Effector CD8-positive, alpha-beta T cell (primary cell): ENCODE data around the gene SPATA16.
"Not testable (repeated sequence)": the region's sequence is repeated elsewhere in the genome, so short reads cannot be mapped to it uniquely, and the experiment has no call there.

Experiments
- DNase-seq: peaks from one replicate; lab custom pipeline; 2025; lab: John Stamatoyannopoulos, UW

The SPATA16 gene

DNA sequence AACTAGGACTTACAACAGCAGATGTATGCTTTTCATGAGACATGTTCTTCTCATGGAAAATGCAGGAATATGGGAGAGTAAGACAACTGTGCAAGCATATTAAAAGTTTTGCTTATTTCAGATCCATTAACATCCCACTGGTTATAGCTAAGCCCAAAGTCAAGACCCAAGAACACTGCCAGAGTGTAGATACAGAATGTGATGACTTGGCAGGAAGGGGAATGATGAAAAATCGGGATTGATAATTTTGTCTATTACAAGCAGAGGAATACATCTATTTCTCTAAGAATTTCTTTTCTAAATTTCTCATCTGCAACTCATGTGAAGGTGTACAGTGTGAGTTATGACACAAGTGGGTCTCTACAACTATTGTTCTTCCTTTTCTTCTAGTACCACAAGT is 76.4 kb downstream of the SPATA16 start:
- DNase-seq, result no peak

DNA sequence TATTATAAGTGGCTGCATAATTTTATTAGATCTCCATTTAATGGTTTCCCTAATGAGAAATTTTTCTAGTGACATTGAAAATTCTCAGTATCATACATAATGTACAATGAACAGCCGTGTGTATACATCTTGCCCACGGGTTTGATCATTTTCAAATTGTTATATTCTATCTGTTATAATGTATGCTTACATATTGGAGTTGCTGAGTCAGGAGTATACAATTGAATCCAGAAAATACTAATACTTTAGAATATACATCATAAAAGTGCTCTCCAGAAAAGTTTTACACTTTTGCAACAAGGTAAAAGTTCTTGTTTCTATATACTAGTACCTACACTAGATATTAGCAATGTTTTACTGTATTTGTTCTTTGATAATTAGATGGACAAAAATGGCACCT is 82.8 kb downstream of the SPATA16 start:
- no peak for DNase-seq

DNA sequence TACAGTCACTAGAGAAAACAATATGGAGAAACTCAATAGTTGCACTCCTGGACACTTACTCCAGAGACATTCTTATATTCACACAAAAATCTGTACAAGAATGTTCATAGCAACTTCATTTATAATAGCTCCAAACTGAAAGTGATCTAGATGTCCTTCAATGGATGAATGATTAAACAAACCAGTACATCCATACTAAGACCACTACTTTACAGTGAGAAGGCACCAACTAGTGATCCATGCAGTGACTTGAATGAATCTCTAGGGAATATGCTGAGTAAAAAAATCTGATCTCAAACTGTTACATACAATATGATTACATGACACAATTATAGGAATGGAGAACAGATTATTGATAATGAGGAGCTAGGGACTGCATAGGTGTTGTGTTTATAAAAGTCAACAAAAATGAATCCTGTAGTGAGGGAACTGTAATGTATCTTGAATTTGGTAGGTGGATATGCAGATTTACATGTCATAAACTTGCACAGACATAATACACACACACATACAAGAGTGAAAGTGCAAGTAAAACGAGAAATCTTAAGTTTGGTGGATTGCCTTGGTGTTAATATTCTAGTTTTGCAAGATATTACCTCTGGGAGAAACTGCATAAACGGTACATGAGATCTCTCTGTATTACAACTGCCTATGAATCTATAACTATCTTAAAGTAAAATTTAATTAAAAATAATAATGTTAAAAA is 85.7 kb downstream of the SPATA16 start:
- no peak for DNase-seq

DNA sequence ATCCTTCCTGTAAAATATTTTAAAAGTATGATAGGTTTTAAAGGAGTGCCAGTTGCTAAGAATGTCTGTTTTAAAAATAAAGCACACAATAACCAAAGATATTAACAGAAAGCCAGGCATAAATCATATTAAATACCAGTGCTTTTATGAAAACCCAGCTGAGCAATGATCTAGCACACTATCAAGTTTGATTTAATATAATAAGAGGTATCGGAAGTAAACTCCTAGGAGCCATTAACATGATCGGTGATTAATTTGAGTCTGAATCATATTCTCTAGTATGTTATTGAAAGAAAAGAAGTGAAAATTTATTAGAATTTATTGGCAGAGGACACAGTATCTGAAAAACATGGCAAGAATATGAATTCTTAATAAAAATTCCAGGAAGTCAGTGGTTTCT is 91.7 kb downstream of the SPATA16 start:
- DNase-seq, result no peak

DNA sequence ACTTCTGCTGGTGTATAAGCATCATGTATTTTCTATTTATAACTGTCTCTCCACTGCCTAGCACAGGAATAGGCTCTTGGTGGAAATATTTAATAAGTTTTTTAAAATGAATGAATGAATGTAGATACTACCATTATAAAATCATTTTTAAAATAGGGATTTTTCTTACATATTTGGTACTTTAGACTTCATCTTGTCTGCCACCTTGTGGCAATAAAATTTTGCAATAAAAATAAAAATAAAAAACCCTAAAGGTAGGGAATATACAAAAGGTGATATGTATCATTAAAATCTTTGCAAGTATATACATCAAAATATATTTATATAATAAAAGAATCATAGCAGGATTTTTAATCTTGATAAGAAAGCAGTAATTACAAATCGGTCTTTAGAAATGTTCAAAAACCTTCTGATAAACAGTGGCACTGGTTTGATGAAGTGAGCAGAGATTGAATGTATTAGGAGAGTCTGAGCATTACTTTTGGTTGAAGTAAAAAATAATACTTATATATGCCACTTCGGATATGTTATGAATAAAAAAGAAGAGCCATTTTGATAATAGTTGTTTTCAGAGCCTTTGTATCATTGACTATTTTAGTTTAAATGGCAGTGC is 95.2 kb downstream of the SPATA16 start:
- DNase-seq, result no peak

DNA sequence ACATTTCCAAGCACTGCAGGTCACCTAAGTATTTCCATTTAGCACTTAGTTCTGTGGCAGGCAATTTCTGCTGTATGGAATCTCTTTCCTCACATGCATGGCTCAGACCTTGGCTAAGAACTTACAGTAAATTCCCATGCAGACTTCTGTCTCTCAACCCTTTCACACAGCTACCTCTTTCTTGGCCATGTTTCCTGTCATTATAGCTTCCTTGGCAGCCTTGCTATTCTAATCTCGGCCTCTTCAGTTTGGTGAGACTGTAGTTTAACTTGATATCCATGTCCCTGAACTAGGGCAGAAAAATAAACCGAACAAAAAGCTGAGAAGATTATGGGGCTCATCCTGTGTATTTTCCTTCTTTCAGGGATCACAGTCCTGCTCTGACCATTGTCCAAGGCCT is 96.0 kb downstream of the SPATA16 start:
- DNase-seq, result no peak

DNA sequence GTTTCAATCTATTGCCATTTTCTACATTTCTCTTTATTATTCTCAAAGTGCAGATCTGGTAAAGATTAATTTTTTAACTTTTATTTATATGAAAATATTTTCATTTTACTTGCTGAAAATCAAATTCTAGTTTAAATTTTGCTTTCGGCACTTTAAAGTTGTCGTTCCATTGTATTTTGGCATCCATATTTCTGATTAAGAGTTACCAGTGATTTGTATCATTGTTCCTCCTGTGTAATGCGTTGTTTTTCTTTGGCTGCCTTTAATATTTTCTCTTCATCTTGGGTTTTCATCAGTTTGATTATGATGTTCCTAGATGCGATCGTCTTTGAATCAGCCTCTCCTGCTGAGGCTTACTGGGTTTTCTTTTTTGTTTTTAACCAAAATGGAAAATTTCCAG is 97.3 kb downstream of the SPATA16 start:
- DNase-seq, result no peak

DNA sequence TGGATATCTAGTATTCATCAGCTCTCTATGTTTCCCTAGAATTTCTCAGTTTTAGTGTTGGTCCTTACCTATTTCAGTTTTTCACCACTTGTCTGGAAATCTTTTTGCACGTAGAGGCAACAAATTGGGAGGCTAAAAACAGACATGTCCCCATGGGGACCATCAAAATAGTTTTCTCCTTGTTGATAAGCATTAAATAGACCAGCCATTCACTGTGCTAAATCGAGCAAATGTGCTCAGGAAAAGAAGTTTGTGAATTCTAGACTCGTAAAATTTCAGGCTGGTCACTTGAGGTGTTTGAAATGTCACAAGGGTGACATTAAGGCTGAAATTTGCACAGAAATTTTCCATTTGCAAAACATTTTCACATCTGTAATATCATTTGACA is 102.6 kb downstream of the SPATA16 start:
- no peak for DNase-seq

DNA sequence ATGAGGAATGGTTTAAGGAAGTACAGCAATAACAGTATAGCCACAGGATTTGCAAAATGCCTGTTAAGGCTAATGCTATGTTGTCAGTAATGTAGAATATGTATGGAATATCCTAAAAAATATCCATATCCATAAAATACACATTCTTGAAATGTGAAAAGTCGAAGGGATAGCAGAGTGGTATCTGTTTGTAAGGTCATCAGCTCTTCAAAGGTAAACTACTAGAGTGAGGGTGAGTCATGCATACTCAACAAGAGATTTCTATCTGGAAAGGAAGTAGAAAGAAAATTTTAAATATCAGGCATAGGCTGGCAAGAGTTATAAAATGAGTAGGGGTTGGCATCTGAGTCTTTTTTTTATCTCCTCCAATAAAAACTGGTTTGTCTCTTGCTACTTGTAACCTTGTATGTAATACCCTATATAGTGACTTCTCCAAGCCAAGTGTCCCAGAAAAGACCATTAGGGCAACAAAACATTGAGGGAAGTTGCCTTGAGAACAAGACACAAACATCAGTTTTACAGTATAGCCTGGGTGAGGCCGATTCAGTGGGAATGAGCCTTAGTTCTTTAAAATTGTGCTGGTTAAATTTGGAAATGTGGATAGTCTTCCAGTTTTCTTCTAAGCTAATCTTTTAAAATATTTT is 103.1 kb downstream of the SPATA16 start:
- no peak for DNase-seq

DNA sequence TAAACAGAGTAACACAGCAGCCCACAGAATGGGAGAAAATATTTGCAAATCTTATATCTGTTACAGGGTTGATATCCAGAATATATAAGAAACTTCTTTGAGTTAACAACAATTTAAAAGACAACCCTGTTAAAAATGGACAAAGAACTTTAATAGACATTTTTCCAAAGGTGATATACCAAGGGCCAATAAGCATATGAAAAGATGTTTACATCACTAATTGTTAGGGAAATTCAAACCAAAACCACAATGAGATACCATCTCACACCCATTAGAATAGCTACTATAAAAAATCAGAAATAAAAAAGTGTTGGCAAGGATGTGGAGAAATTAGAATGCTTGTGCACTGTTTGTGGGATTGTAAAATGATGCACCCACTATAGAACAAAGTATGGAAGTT is 110.8 kb downstream of the SPATA16 start:
- DNase-seq, result no peak

DNA sequence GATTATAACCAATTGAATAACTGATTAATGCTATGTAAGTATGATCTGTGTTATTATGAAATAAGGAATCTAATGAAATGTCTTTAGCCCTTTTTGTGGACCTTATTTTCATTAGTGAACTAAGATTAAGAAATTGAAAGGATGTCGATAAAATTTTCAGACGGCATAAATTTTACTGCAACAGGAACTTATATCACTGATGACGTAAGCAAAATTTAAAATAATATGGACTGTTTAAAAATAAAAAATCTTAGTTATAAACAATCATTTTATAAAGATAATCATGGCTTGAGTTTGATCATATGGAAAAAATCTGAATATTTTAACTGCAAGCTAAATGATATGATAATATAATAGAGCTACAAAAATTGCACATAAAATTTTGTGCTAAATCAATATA is 112.7 kb downstream of the SPATA16 start:
- no peak for DNase-seq

DNA sequence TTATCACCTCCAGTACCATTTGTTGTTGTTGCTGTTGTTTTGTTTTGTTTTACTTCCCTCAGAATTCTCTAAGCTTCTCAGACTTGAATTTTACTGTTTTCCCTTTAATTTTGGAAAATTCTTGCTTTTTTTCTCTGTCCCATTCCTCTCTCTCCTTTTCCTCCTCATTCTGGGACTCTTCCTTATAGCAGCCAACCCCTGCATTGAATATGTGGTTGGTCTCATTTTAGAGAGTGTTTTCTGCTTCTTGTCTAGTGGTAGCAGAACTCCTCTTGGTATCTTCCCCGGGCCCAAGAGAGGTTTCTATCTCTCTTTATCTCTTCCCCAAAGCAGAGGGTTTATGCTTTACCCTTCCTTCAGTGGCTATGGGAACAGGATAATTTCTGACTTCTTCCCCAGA is 113.6 kb downstream of the SPATA16 start:
- DNase-seq, result no peak

DNA sequence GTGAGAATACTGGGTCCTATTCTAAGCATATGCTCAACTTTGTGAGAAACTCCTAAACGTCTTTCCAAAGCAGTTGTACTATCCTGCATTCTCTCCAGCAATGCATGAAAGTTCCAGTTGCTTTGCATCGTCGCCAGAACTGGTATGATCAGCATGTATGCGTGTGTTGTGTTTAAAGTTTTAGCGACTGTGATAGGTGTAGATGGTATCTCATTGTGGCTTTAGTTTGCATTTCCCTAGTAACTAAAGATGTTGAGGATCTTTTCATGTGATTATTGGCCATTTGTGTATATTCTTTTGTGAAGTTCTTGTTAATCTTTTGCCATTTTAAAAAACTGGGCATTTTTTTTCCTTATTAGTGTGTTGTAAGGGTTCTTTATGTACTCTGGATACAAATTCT is 115.1 kb downstream of the SPATA16 start:
- DNase-seq, result no peak

DNA sequence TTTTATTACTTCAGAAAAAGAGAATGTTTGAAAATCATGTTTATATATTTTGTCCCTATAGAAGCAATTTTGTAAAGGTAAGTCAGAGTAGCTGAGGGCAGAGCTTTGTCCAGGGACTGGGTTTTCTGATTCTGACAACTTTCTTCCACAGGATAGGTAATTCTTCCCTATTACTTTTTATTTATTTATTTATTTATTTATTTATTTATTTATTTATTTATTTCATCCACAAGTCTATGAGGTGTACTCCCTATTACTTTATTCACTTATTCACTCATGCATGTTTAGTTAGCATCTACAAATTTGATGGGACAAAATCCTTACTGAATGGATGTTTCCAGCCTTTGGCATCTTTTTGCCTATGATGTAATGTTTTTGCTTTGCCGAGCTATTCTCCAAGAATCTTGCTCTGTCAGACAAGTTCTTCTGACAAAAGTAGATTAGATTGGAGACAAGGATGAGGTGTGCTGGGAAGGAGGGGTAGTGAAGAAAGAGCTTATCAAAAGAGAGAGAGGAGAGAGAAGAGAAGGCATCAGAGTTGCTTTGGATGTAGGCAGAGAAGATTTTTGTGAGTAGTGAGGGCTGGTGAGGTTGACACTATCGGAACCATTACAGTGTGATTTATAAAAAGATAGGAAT is 119.4 kb downstream of the SPATA16 start:
- DNase-seq, result no peak

DNA sequence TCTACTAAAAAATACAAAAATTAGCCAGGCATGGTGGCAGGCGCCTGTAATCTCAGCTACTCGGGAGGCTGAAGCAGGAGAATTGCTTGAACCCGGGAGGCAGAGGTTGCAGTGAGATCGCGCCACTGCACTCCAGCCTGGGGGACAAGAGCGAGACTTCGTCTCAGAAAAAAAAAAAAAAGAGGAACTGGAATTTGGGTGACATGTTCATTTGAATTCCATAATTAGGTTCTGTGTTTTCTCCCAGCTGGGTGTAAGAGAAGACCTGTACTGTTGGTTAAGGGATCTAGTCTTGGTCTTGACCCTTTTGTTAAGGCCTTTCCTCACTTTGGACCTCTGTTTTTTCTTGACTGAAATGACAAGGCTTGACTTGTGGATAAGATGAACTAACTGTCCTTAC is 120.9 kb downstream of the SPATA16 start:
- DNase-seq, result not testable (repeated sequence)

DNA sequence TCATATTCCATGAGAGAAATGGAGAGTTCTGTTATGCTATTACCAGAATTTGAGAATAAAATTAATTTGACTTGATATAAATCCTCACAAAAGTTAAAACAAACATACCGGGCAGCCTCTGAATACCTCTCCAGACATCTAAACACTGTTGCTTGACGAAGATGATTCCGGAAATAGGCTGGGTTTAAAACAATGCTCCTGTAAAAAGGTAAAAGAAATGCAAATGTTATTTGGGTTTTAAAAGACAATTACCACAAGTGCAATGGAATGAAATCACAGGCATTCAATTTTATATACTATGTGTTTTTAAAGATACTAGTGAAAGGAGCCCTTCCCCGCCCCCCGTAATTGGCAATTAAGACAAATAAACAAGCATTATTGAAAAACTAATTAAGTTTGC is 121.7 kb downstream of the SPATA16 start:
- DNase-seq, result no peak

DNA sequence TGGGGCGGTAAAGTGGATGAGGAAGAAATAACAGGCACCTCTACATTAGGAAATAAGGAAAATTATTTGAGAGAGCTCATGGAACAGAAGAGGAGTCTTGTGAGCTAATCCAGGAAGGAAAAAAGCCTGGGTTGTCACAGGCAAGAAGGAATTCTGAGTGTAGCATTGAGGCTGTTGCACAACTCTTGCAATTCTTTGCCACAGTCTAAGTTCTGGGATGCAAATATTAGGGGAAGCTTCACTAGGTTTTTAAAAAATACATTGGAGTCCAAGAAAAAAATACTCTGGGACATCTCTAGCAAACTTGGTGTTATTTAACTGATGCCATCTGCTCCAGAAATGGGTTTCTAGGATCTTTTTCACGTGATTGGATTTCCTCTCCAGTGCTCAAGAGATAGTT is 122.3 kb downstream of the SPATA16 start:
- no peak for DNase-seq

DNA sequence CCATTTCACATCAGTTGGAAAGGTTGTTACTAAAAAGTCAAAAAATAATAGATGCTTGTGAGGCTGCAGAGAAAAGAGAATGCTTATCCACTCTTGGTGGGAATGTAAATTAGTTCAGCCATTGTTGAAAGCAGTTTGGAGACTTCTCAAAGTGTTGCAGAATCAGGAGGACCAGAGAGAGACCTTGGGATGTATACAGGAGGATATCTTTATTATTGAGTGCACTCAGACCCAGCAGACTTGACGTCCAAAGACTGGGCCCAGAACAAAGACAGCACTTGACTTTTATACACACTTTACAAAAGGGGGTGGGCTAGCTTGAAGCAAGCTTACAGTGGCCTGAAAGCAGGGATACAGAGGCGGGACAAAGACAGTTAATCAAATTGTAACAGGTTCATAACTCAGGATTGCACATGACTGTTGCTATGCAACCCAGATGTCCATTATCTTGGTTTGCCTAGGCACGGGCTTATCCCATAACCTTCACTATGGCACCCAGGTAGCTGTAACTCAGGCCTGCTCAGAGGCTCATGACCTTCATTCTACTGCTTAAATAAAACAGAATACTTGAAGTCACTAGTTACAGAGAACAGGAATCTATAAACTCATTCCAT is 127.7 kb downstream of the SPATA16 start:
- no peak for DNase-seq

DNA sequence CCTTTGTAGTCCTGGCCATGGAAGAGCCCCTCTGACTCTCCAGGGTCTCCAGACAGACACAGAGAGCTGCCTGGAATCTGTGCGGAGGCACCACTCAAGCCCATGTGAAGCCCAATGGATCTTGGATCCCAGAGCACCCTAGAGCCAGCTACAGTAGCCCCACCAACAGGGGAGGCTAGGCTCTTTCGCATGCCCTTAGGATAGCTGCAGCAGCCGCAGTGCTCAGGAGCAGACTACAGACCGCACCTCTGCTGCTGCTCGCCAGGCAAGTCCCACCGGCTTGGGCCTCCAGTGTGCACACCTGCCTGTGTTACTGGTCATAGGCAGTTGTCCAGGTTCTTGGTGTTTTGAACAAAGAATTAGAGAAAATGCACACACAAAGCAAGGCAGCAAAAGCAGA is 131.6 kb downstream of the SPATA16 start:
- DNase-seq, result no peak

DNA sequence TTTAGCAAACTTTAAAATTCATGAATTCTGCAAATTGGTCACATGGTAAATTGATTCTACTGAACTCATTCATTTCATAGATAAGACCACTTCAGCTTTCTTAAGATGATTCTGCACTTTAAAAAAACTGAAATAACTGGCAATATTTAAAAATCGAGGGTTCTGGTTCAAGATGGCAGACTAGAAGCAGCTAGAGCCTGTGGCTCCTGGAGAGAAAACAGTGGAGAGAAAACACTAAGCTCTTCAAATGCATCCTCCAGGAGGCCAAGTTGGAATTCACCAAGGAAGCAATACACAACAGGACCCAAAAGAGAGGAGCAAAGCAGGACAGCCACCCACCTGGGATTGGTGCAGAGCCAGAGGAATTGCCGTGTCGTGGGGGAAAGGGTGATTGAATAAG is 132.1 kb downstream of the SPATA16 start:
- DNase-seq, result no peak

DNA sequence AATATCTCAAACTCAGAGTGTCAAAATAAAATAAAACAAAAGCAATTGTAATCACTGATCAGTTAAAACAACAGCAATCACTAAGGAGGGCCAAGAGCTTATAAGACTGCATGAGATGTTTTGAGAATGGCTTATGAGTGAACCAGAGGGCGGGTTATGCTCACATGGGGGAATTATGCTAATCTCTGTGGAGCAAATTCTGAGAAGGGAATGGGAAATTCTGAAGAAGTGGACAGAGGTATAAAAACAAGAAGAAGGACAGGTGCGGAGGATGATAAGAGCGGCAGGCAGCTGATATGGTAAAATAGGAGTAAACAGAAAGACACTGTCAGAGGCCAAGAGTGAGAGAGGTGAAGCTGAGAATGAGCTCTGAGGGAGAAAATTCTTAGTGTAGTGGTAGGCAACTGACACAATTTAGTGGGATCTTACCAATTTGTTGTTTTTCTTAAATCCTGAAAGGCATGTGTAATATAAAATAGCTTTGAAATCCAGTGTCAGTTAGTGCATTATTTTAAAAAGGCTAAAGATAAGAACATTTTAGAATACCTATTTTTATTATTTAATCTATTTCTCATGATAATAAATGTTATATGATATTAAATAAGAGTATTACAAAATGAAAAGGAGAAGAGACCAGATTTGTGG is 133.8 kb downstream of the SPATA16 start:
- no peak for DNase-seq

DNA sequence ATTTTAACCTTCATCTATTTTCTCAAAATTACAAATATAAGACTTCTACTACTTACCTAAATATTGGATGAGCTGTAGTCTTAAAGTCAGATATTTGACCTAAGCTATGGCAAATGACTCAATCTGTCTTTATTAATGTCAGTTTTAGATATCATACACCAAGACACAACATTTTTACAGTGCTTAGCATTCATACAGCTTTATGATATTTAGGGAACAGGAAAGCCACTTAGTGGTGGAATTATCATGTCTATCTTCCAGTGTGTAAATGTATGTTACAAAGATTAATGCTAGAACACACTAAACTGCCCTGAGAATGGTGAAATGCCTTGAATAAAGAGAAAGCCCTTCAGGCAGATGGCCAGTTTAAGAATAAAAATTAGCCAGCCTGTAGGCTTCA is 135.0 kb downstream of the SPATA16 start:
- no peak for DNase-seq
